GM12892 (cell line): Measurements from ENCODE around the gene TRIM56.
"Not testable (repeated sequence)": the region's sequence is repeated elsewhere in the genome, so short reads cannot be mapped to it uniquely, and the experiment has no call there.

Source experiments
- DNase-seq: peaks from one replicate; pipeline ENCODE4 v3.0.0; 2011; ENCODE audit not compliant: insufficient read length
- FAIRE-seq: peaks from 2 replicates; lab custom pipeline; 2011; peaks lifted over from hg19 to GRCh38; lab: Jason Lieb, UNC
- POLR2A ChIP-seq: IDR thresholded peaks from 2 replicates; pipeline ENCODE4 v1.6.1; 2011; ENCODE audit warnings: low read depth, low read length, control low read depth
- POLR2AphosphoS5 ChIP-seq: IDR thresholded peaks from 2 replicates; pipeline ENCODE4 v1.6.1; 2011; ENCODE audit warnings: low read depth, low read length, control low read depth
- TAF1 ChIP-seq: IDR thresholded peaks from 2 replicates; pipeline ENCODE4 v1.6.1; 2011; ENCODE audit warnings: low read depth, mild to moderate bottlenecking, control low read depth, low read length, borderline replicate concordance

Gene TRIM56

DNA sequence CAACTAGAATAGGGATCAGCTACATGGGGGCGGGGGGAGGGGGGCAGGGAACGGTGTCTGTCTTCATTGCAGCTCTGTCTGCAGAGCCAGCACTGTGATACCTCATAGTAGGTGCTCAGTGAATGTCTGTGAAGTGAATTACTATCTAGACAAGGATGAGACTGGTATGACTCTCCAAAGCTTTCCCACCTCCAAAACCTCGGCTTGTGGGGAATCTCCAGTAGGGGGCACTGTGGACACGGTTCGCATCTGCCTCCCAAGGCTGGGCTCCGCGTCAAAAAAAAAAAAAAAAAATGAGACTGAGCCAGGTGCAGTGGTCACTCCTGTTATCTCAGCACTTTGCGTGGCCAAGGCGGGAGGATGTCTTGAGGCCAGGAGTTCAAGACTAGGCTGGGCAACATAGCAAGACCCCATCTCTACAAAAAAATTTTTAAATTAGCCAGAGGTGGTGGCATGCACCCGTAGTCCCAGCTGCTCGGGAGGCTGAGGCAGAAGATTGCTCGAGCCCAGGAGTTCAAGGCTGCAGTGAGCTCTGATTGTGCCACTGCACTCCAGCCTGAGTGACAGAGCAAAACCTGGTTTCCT is 9.6 kb downstream of the TRIM56 start:
- FAIRE-seq = peak; percentile 62
- TF ChIP-seq POLR2A = no peak
- no peak for TF ChIP-seq TAF1
- no peak for TF ChIP-seq POLR2AphosphoS5
- DNase-seq = no peak

DNA sequence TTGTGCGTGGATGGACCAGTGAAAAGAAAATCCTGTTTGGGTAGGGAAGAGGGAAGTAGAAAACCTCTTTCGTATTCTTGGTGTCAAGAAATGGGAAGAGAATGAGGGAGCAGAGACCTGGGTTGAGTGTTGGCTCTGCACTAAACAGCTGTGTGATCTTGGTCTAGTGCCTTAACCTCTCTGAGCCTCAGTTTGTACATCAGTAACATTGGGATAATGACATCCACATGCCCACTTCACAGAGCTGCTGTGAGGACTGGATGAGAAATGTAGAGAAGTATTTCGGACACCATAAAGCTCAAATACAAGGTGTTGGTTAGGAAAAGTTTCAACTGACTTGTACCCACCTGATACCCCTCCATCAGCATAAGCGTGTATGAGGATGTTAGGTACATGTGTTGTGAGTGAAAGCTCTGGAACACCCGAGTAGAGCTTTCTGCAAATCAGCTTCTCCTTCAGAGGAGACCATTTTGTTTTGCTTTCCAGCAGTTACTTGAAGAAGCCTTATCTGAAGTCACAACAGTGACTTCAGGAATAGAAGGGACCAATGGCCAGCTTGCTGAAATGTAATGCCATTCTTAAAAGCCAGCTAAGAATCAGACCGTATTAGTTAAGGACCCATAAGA is 11.2 kb downstream of the TRIM56 start:
- TF ChIP-seq POLR2A = no peak
- no peak for TF ChIP-seq POLR2AphosphoS5
- no peak for TF ChIP-seq TAF1
- FAIRE-seq = no peak
- no peak for DNase-seq

DNA sequence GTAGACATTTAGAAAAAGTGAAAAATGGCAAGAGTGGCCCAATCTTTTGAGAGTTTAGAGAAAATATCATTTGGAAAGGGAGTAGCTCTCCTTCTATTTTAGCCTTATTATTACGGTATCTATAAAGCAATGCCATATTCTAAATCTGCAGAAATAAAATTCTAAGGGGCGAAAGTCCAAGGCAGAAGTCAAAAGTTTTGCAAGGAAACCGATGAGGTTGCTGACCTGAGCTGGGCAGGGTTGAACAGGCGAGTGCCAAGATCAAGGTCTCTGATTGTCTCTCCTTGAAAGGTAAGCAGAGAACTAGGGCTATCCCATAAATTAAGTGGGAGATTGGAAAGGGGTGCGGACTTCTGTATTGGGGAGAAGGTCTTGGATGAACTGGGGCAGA is 11.7 kb downstream of the TRIM56 start:
- FAIRE-seq = no peak
- DNase-seq = no peak
- TF ChIP-seq POLR2AphosphoS5 = no peak
- no peak for TF ChIP-seq TAF1
- TF ChIP-seq POLR2A = no peak

DNA sequence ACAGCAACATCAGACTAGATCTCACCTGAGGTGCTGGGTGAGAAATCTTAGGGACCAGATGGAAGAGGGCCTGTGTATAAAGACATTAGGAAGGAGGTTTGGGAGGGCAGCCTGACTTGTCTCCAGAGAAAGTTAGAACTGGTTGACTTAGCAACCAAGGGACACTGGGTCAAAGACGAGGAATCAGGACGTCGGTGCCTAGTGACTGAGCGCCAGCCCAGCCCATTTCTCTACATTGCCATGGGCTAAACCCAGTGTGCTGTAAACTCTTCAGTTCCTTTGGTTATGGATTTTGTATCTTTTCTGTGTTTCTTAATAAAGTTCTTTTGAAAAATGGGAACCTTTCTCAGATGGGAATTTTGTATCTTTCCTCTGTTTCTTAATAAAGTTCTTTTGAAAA is 12.3 kb downstream of the TRIM56 start:
- FAIRE-seq (no peak), DNase-seq (no peak)
- TF ChIP-seq POLR2A (no peak), POLR2AphosphoS5 (no peak), TAF1 (no peak)

DNA sequence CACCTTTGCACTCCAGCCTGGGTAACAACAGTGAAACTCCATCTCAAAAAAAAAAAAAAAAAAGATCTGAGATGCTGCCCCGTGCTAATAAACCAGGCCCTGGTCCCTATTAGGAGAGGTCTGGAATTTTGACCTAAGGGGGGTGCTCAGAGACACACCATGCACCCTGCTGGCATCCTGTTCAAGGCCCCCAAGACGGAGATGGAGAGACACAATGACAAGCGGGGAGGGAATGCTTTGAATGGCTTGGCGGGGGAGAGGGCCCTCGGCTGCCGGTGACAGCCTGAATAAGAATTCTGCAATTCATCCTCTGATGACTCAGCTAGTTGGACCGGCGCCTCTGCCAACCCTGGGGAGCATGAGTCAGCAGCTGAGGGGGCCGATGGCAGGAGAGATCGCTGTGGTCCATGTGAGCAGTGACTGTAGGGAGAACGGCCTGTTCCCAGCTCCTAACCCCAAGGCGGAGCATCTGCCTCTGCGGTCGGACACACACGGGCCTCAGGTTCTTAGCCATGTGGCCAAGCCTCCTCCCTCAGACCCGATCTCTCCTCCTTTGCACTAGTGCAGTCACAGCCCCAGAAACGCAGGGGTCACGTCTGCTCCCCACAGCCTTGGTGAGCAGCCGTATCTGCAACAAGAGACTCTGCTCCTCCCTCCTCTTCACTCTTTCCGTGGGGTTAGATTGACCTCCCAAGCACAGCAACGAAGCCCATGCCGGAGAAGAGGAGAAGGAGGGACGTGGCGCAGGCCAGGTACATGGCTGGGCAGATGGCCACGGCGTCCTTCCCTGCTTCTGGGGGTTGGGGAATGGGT is 14.9 kb downstream of the TRIM56 start:
- TF ChIP-seq TAF1 (no peak), POLR2A (no peak), POLR2AphosphoS5 (no peak)
- no peak for DNase-seq
- no peak for FAIRE-seq

DNA sequence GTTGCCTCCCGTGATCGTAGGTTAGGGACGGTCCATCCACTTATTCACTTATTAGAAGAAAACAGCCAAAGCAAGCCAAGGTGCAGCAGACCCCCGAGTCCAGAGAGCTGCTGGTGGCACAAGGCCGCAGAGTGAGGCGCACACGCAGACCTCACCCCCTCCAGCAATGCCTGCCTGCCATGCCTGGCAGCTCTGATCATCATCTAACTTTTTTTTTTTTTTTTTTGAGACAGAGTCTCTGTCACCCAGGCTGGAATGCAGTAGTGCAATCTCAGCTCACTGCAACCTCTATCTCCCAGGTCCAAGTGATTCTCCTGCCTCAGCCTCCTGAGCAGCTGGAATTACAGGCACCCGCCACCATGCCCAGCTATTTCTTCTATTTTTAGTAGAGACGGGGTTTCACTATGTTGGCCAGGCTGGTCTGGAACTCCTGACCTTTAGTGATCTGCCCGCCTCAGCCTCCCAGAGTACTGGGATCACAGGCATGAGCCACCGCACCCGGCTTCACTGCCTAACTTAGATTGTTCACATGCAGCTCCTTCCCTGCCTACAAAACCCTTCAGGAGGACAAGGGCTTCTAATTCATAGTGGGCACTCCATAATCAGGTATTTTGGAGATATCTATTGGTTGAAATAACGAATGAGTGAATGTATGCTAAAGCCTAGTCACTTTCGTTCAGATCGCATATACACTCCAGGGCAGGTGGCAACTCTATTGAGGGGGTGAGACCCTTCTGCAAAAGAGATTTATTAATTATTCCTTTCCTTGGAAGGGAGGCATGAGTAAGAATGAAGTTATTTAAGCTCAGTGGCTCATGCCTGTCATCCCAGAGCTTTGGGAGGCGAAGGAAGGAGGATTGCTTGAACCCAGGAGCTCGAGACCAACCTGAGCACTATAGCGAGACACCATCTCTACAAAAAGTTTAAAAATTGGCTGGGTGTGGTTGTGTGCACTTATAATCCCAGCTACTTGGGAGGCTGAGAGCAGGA is 15.9 kb downstream of the TRIM56 start:
- no peak for DNase-seq
- no peak for FAIRE-seq
- TF ChIP-seq POLR2AphosphoS5 (no peak), POLR2A (no peak), TAF1 (no peak)

DNA sequence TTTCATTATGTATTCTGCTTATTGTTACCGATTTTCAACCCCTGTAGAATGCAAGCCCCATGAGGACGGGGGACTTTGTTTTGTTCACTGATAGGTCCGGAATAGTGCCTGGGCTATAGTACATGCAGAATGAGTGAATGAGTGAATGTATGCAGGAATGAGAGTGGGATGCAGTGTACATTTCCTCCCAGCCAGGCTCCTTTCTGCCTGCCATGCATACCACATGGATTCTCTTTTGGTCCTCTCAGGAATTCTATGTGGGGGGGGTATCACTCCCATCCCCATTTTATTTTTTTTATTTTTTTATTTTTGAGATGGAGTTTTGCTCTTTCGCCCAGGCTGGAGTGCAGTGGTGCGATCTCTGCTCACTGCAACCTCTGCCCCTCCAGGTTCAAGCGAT is 16.7 kb downstream of the TRIM56 start:
- no peak for FAIRE-seq
- TF ChIP-seq TAF1 (no peak), POLR2A (no peak), POLR2AphosphoS5 (no peak)
- no peak for DNase-seq

DNA sequence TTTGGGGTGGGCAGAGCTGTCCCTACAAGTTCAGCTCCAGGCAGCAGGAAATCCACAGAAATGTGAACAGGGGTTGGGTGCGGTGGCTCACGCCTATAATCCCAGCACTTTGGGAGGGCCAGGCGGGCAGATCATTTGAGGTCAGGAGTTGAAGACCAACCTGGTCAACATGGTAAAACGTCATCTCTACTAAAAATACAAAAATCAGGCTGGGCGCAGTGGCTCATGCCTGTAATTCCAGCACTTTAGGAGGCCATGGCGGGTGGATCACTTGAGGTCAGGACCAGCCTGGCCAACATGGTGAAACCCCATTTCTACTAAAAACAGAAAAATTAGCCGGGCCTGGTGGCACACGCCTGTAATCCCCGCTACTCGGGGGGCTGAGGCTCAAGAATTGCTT is 18.4 kb downstream of the TRIM56 start:
- not testable (repeated sequence) for FAIRE-seq, DNase-seq

DNA sequence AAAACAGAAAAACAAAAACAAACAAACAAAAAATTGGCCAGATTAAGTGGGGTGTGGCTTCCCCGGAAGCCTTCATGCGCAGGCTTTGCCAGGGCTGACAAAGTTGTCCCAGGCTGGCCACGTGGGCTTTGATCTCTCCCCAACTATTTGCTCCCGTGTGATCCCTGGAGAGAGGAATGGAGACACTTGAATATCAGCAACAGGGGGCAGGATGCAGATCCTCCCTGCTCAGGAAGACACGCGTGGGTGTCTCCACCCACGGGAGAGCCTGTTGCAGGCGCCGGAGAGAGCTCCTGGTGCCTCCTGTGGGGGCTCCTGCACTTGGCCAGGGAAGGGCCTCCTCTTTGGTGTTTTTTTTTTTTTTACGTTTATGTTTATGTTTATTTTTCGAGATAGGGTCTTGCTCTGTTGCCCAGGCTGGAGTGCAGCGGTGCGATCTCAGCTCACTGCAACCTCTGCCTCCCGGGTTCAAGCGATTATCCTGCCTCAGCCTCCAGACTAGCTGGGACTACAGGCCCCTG is 19.0 kb downstream of the TRIM56 start:
- TF ChIP-seq POLR2AphosphoS5 (no peak), POLR2A (no peak), TAF1 (no peak)
- FAIRE-seq = no peak
- DNase-seq = no peak

DNA sequence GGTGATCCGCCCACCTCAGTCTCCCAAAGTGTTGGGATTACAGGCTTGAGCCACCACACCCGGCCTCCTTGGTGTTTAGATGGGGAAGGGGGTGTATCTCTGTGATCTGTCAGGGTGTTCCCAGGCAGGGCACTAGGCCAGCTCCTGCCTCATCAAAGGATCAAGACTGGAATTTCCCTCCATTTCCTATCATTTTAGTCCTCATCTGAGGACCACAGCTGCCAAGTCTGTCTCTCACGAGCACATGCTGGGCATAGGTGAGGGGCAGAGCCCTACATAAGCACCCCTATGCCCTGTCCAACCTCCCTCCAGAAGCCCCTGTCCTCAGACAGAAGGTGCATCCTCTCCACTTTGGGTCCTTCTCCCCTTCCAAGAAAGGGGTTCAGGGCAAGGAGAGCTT is 19.5 kb downstream of the TRIM56 start:
- FAIRE-seq (no peak), DNase-seq (no peak)
- no peak for TF ChIP-seq POLR2AphosphoS5
- TF ChIP-seq TAF1 = no peak
- no peak for TF ChIP-seq POLR2A

DNA sequence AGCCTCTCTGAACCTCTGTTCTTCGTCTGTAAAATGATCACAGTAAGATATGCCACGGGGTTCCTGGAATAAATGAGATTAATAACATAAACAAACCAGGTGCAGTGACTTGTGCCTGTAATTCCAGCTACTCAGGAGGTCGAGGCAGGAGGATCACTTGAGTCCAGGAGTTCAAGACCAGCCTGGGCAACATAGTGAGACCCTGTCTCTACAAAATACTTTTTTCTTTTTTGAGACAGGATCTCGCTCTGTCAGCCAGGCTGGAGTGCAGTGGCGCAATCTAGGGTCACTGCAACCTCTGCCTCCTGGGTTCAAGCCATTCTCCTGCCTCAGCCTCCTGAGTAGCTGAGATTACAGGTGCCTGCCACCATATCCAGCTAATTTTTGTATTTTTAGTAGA is 20.0 kb downstream of the TRIM56 start:
- DNase-seq, FAIRE-seq: not testable (repeated sequence)
